HepG2 (cell line): ENCODE data around the gene MLANA. TPM values are rescaled to one million over a fixed set of nuclear protein-coding genes. Genes with fewer than 3 reads are reported as not detected.

Experiments used
- NCOR1 ChIP-seq: fragments of 200-600 bp; sonication (generic); IDR thresholded peaks from 2 replicates; pipeline ENCODE4 v1.7.0; 2017; ENCODE audit warnings: antibody characterized with exemption, low read length, borderline replicate concordance
- PRDM4 ChIP-seq: sonication (generic); formaldehyde crosslinking; IDR thresholded peaks from 2 replicates; pipeline ENCODE4 v1.9.0; 2021; ENCODE audit warnings: missing genetic modification reagents, borderline replicate concordance
- ZNF687 ChIP-seq: sonication (generic); formaldehyde crosslinking; IDR thresholded peaks from 2 replicates; pipeline ENCODE4 v1.5.1; 2020; ENCODE audit warnings: mild to moderate bottlenecking, missing genetic modification reagents, moderate library complexity
- ZNF841 ChIP-seq: sonication (generic); formaldehyde crosslinking; IDR thresholded peaks from 2 replicates; pipeline ENCODE4 v1.8.1; 2023; ENCODE audit warnings: missing genetic modification reagents, borderline replicate concordance
- polyA plus RNA-seq, 8 experiments: library from polyadenylated mRNA; depleted of rRNA in 3 of 8; stranded (reverse) in 7 of 8; unstranded in 1 of 8; fragments of >200 nt; fragmentation: Illumina TruSeq in 4 of 8; extraction: Trizol in 4 of 8; gene quantifications; 2 replicates each; pipeline versions ENCODE4 v1.2.1 to v1.2.3, GENCODE V29; 2011 to 2016; ENCODE audit warnings: low read depth in 4 of 8, missing spikeins in 1 of 8, mixed read lengths in 1 of 8; ENCODE audit not compliant: insufficient read depth in 1 of 8
- total RNA-seq, 5 experiments: library from RNA; depleted of rRNA; stranded (reverse); fragments of >200 nt; fragmentation: Illumina TruSeq; extraction: Trizol; gene quantifications; 2 replicates each; pipeline ENCODE4 v1.2.3, GENCODE V29; 2016; ENCODE audit warnings: low read depth in 1 of 5

Gene MLANA
- total and polyA plus RNA-seq, 2 of the 13 experiments (the other 11 are each of a cell fraction or from before 2014, with no cell fraction given) = 0.11 to 0.18 TPM

GRCh38 chr9:5886114-5886939 is 4.4 kb upstream of the MLANA start (continued):
- TF ChIP-seq ZNF687 (CRISPR knock-in tag) (peak; percentile 65), PRDM4 (CRISPR knock-in tag) (no peak), NCOR1 (no peak), ZNF841 (CRISPR knock-in tag) (no peak)
